PFSK-1 (cell line): ENCODE measurements around the gene COL6A3.

Experiments used
- FOXP2 ChIP-seq: optimal IDR thresholded peaks from 2 replicates; pipeline ENCODE3; 2011; ENCODE audit warnings: borderline replicate concordance, control low read depth, inconsistent platforms; ENCODE audit not compliant: insufficient read depth; ENCODE audit errors: extremely low read length, extremely low read depth
- POLR2AphosphoS5 ChIP-seq: IDR thresholded peaks from 2 replicates; pipeline ENCODE4 v1.6.1; 2012; ENCODE audit warnings: low read depth, mild to moderate bottlenecking, control low read depth, low read length, moderate library complexity
- SIN3A ChIP-seq: IDR thresholded peaks from 2 replicates; pipeline ENCODE4 v1.6.1; 2012; ENCODE audit warnings: mild to moderate bottlenecking, low read length, moderate library complexity, borderline replicate concordance; ENCODE audit not compliant: insufficient read depth
- TAF1 ChIP-seq: IDR thresholded peaks from 2 replicates; pipeline ENCODE4 v1.6.1; 2012; ENCODE audit warnings: low read length, control low read depth, borderline replicate concordance; ENCODE audit not compliant: insufficient read depth
- TF ChIP-seq, protein P1 (sequence below), 2 experiments: IDR thresholded peaks; 2 replicates each; pipeline versions ENCODE4 v1.6.1 to v1.8.0; 2011 to 2012; ENCODE audit warnings: low read depth in 2 of 2, low read length in 2 of 2, control low read depth in 1 of 2, inconsistent platforms in 1 of 2, mild to moderate bottlenecking in 1 of 2, moderate library complexity in 1 of 2; ENCODE audit not compliant: insufficient read depth in 1 of 2

COL6A3 gene

DNA sequence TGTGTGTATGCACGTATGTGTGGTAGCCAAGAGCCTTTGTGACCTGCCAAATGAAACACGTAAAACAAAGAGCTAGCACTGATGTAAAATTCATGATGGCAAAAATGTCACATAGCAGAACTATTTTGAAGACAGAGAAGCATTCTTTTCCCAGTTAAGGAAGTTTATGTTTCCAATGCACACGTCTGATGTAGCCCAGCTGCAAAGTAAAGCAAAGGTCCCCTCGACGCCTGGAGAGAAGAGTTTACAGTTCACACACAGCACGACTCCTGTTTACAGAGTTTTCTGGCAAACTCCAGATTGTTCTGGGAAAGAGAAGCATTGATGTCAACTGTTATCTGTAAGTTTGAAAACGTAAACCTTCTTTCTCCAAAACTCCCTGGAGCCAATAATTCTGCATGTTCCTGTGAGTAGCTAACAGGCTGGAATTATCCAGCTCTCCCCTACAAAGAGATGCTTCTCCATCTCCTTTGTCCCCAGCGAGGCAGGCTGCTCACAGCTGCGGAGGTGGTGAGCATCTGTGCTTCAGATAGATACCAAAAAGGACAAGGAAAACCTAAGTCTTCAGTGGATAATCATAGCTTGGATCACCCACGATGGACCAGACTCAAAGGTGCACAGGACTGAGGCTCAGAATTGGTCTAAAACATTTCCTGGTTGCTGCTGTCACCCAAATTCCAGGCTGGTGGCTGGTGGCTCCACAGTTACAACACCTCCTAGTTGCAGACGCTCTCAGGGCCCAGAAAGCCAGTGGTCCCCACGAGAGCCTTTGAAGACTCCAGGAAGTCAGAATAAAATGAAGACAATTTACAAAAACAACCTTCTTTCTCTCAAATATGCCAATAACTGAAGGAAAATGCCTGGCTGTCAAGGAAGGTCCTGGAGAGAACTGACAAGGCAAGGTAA, 87.4 kb downstream of the COL6A3 start:
- TF ChIP-seq POLR2AphosphoS5 (no peak), FOXP2 (no peak), SIN3A (no peak), TAF1 (no peak)
- TF ChIP-seq, protein P1, sequence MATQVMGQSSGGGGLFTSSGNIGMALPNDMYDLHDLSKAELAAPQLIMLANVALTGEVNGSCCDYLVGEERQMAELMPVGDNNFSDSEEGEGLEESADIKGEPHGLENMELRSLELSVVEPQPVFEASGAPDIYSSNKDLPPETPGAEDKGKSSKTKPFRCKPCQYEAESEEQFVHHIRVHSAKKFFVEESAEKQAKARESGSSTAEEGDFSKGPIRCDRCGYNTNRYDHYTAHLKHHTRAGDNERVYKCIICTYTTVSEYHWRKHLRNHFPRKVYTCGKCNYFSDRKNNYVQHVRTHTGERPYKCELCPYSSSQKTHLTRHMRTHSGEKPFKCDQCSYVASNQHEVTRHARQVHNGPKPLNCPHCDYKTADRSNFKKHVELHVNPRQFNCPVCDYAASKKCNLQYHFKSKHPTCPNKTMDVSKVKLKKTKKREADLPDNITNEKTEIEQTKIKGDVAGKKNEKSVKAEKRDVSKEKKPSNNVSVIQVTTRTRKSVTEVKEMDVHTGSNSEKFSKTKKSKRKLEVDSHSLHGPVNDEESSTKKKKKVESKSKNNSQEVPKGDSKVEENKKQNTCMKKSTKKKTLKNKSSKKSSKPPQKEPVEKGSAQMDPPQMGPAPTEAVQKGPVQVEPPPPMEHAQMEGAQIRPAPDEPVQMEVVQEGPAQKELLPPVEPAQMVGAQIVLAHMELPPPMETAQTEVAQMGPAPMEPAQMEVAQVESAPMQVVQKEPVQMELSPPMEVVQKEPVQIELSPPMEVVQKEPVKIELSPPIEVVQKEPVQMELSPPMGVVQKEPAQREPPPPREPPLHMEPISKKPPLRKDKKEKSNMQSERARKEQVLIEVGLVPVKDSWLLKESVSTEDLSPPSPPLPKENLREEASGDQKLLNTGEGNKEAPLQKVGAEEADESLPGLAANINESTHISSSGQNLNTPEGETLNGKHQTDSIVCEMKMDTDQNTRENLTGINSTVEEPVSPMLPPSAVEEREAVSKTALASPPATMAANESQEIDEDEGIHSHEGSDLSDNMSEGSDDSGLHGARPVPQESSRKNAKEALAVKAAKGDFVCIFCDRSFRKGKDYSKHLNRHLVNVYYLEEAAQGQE (IDR thresholded peaks at IDR 0.05; ENCODE audit: insufficient read depth in 1 of 2, low read depth in 2 of 2, low read length in 2 of 2), result no peak

GRCh38 chr2:237324837-237325236, 89.1 kb downstream of the COL6A3 start:
- TF ChIP-seq POLR2AphosphoS5 (no peak), FOXP2 (no peak), SIN3A (no peak), TAF1 (no peak)
- TF ChIP-seq, protein P1 (IDR thresholded peaks at IDR 0.05; ENCODE audit: insufficient read depth in 1 of 2, low read depth in 2 of 2, low read length in 2 of 2), result no peak

- TF ChIP-seq SIN3A (no peak), POLR2AphosphoS5 (no peak), FOXP2 (no peak), TAF1 (no peak)
- TF ChIP-seq, protein P1 (IDR thresholded peaks at IDR 0.05; ENCODE audit: insufficient read depth in 1 of 2, low read depth in 2 of 2, low read length in 2 of 2), result no peak
Observed at GRCh38 chr2:237324405-237324831, 89.5 kb downstream of the COL6A3 start.

- TF ChIP-seq TAF1 (no peak), POLR2AphosphoS5 (no peak), SIN3A (no peak), FOXP2 (no peak)
- TF ChIP-seq, protein P1 (IDR thresholded peaks at IDR 0.05; ENCODE audit: insufficient read depth in 1 of 2, low read depth in 2 of 2, low read length in 2 of 2), result no peak
Observed at GRCh38 chr2:237323656-237324055, 90.3 kb downstream of the COL6A3 start.
